Measurements from ENCODE around the gene FGD3. TPM values are rescaled to one million over a fixed set of nuclear protein-coding genes. Genes with fewer than 3 reads are reported as not detected.
A peak's percentile ranks its signal among the peaks of the same experiment; 100 is the strongest.

FGD3 gene
- total RNA-seq, 2 donors from 2014 or later, result 1.8 to 2.3 TPM

- Histone ChIP-seq H3K36me3 (no peaks in the 10 kb centered on the region), H3K27me3 (no peaks in the 10 kb centered on the region), H3K27ac (no peak overlapping the region), H3K4me1 (no peaks in the 10 kb centered on the region), H3K9ac (ENCODE audit: low read depth in 2 of 2, low read length in 2 of 2) (no peak overlapping the region), H3K9me3 (no peaks in the 10 kb centered on the region), H3K4me3 (no peak overlapping the region)
- DNase-seq, result no peak
- intact Hi-C loops (cut with DNase I), result no loop called here
- no peak for TF ChIP-seq CTCF (IDR thresholded peaks at IDR 0.05)
Measured at GRCh38 chr9:93002700-93003099, 55.4 kb downstream of the FGD3 start.

- no peaks in the 10 kb centered on the region for H3K4me1 ChIP-seq
- H3K9ac ChIP-seq (ENCODE audit: low read depth in 2 of 2, low read length in 2 of 2), result peak overlapping the region in 1 of 2 donors; percentile 75
- no peaks in the 10 kb centered on the region for H3K36me3 ChIP-seq
- no peaks in the 10 kb centered on the region for H3K9me3 ChIP-seq
- intact Hi-C loops (cut with DNase I), result no loop called here
- TF ChIP-seq CTCF (IDR thresholded peaks at IDR 0.05), result peak; percentile 44
- H3K27ac ChIP-seq, result no peak overlapping the region
- peak overlapping the region; percentile 30 for H3K4me3 ChIP-seq
- DNase-seq, result peak; percentile 76
- H3K27me3 ChIP-seq, result no peaks in the 10 kb centered on the region
Measured at GRCh38 chr9:93003552-93004407, 56.5 kb downstream of the FGD3 start.

GRCh38 chr9:93004561-93004960 is 57.2 kb downstream of the FGD3 start:
- peak overlapping the region in 1 of 2 donors; percentile 75 for H3K9ac ChIP-seq (ENCODE audit: low read depth in 2 of 2, low read length in 2 of 2)
- DNase-seq, result no peak
- no peaks in the 10 kb centered on the region for H3K4me1 ChIP-seq
- intact Hi-C loops (cut with DNase I), result no loop called here
- no peak overlapping the region for H3K4me3 ChIP-seq
- H3K27ac ChIP-seq, result no peak overlapping the region
- no peak for TF ChIP-seq CTCF (IDR thresholded peaks at IDR 0.05)
- H3K27me3 ChIP-seq, result no peaks in the 10 kb centered on the region
- H3K36me3 ChIP-seq, result no peaks in the 10 kb centered on the region
- no peaks in the 10 kb centered on the region for H3K9me3 ChIP-seq

- Histone ChIP-seq H3K4me1 (no peaks in the 10 kb centered on the region), H3K4me3 (no peak overlapping the region), H3K27me3 (no peaks in the 10 kb centered on the region), H3K9me3 (no peaks in the 10 kb centered on the region), H3K9ac (ENCODE audit: low read depth in 2 of 2, low read length in 2 of 2) (no peak overlapping the region), H3K27ac (no peak overlapping the region), H3K36me3 (no peaks in the 10 kb centered on the region)
- no peak for TF ChIP-seq CTCF (IDR thresholded peaks at IDR 0.05)
- DNase-seq, result no peak
- intact Hi-C loops (cut with DNase I), result no loop called here
Measured at GRCh38 chr9:93005876-93006275, 58.6 kb downstream of the FGD3 start.

- Histone ChIP-seq H3K4me1 (no peaks in the 10 kb centered on the region), H3K4me3 (no peak overlapping the region), H3K36me3 (no peaks in the 10 kb centered on the region), H3K27me3 (no peaks in the 10 kb centered on the region), H3K9me3 (no peaks in the 10 kb centered on the region), H3K27ac (no peak overlapping the region), H3K9ac (ENCODE audit: low read depth in 2 of 2, low read length in 2 of 2) (no peak overlapping the region)
- no peak for TF ChIP-seq CTCF (IDR thresholded peaks at IDR 0.05)
- intact Hi-C loops (cut with DNase I), result no loop called here
- no peak for DNase-seq
Measured at GRCh38 chr9:93007529-93008058, 60.3 kb downstream of the FGD3 start.
